HTR-8/SVneo (cell line): ENCODE data around the gene SALL1.

Experiments used
- DNase-seq: peaks from one replicate; pipeline ENCODE4 v3.0.0; 2011; ENCODE audit warnings: low spot score, mixed read lengths; ENCODE audit not compliant: insufficient read length
- FAIRE-seq: peaks from 2 replicates; lab custom pipeline; 2011; peaks lifted over from hg19 to GRCh38; lab: Jason Lieb, UNC

The SALL1 gene

GRCh38 chr16:51116353-51116752 lies 34.7 kb downstream of the SALL1 start:
- FAIRE-seq (no peak), DNase-seq (no peak)

GRCh38 chr16:51114382-51114781 lies 36.7 kb downstream of the SALL1 start:
- FAIRE-seq (no peak), DNase-seq (no peak)

GRCh38 chr16:51113236-51114125 lies 37.6 kb downstream of the SALL1 start:
- FAIRE-seq, result no peak
- DNase-seq, result no peak

GRCh38 chr16:51112323-51112722 lies 38.7 kb downstream of the SALL1 start:
- FAIRE-seq (no peak), DNase-seq (no peak)

- FAIRE-seq, result no peak
These were observed 39.3 kb downstream of the SALL1 start for GRCh38 chr16:51111759-51112158.

GRCh38 chr16:51110700-51111157 lies 40.3 kb downstream of the SALL1 start:
- no peak for DNase-seq
- FAIRE-seq, result no peak

More at GRCh38 chr16:51111759-51112158, 39.3 kb downstream of the SALL1 start:
- no peak for DNase-seq

GRCh38 chr16:51109173-51109572 lies 41.9 kb downstream of the SALL1 start:
- DNase-seq (no peak), FAIRE-seq (no peak)

- no peak for FAIRE-seq
These were observed 43.3 kb downstream of the SALL1 start for GRCh38 chr16:51107742-51108141.

GRCh38 chr16:51106535-51106934 lies 44.5 kb downstream of the SALL1 start:
- FAIRE-seq (no peak), DNase-seq (no peak)

More at GRCh38 chr16:51107742-51108141, 43.3 kb downstream of the SALL1 start:
- DNase-seq, result no peak

- no peak for FAIRE-seq
These were observed 47.5 kb downstream of the SALL1 start for GRCh38 chr16:51103590-51103989.

GRCh38 chr16:51097729-51098128 lies 53.3 kb downstream of the SALL1 start:
- no peak for FAIRE-seq
- no peak for DNase-seq

More at GRCh38 chr16:51103590-51103989, 47.5 kb downstream of the SALL1 start:
- DNase-seq, result no peak

GRCh38 chr16:51095890-51096626 lies 55.0 kb downstream of the SALL1 start:
- no peak for FAIRE-seq
- DNase-seq, result no peak

GRCh38 chr16:51095084-51095881 lies 55.8 kb downstream of the SALL1 start:
- FAIRE-seq (no peak), DNase-seq (no peak)

- FAIRE-seq, result no peak
- no peak for DNase-seq
These were observed 57.3 kb downstream of the SALL1 start for GRCh38 chr16:51093726-51094280.
